WTC11 (cell line): Measurements from ENCODE around the gene IPPK. TPM values are rescaled to one million over a fixed set of nuclear protein-coding genes. Genes with fewer than 3 reads are reported as not detected.
A peak's percentile ranks its signal among the peaks of the same experiment; 100 is the strongest.

ENCODE experiments used
- ATAC-seq: fragments of 200-7000 bp; cut with Tn5 transposase; 2 replicates; pipeline ENCODE4 v1.10.0; 2021; ENCODE audit warnings: mild to moderate bottlenecking, moderate library complexity
- CTCF ChIA-PET: fragments of 300-600 bp; sonication (Branson Sonifier 250); formaldehyde crosslinking; loops from one replicate; lab custom pipeline; 2021; ENCODE audit warnings: antibody characterized with exemption; lab: Charles Lee
- POLR2A ChIA-PET: fragments of 350-600 bp; sonication (Branson Sonifier 250); formaldehyde crosslinking; loops from one replicate; lab custom pipeline; 2021; ENCODE audit warnings: antibody characterized with exemption; lab: Charles Lee
- DNase-seq: peaks from one replicate; pipeline ENCODE4 v3.0.0; 2021; ENCODE audit warnings: low spot score
- H3K27ac Mint-ChIP-seq: 2 replicates; pipeline ENCODE4 v1.8.0; 2021; ENCODE audit warnings: mixed read lengths
- H3K27me3 Mint-ChIP-seq: 2 replicates; pipeline ENCODE4 v1.8.0; 2021; ENCODE audit warnings: low read depth, mild to moderate bottlenecking, moderate library complexity, mixed read lengths
- H3K36me3 Mint-ChIP-seq: 2 replicates; pipeline ENCODE4 v1.8.0; 2021; ENCODE audit warnings: mixed read lengths
- H3K4me1 Mint-ChIP-seq: 2 replicates; pipeline ENCODE4 v1.8.0; 2022; ENCODE audit warnings: mixed read lengths
- H3K4me3 Mint-ChIP-seq: 2 replicates; pipeline ENCODE4 v1.8.0; 2021; ENCODE audit warnings: mild to moderate bottlenecking, moderate library complexity, mixed read lengths
- H3K9me3 Mint-ChIP-seq: 2 replicates; pipeline ENCODE4 v1.8.0; 2021; ENCODE audit warnings: mixed read lengths
- ATF3 ChIP-seq: sonication (generic); formaldehyde crosslinking; conservative IDR thresholded peaks from 2 replicates; pipeline ENCODE4 v1.8.1; 2022; ENCODE audit warnings: mild to moderate bottlenecking, missing genetic modification reagents
- E2F4 ChIP-seq: sonication (generic); formaldehyde crosslinking; IDR thresholded peaks from 2 replicates; pipeline ENCODE4 v1.8.1; 2022; ENCODE audit warnings: low read depth, mild to moderate bottlenecking, moderate library complexity, missing genetic modification reagents, borderline replicate concordance
- FOXJ3 ChIP-seq: sonication (generic); formaldehyde crosslinking; IDR thresholded peaks from 2 replicates; pipeline ENCODE4 v1.9.0; 2021; ENCODE audit warnings: missing genetic modification reagents, mild to moderate bottlenecking, borderline replicate concordance
- GABPB1 ChIP-seq: sonication (generic); formaldehyde crosslinking; IDR thresholded peaks from 2 replicates; pipeline ENCODE4 v1.8.1; 2023; ENCODE audit warnings: mild to moderate bottlenecking, missing genetic modification reagents
- IRF1 ChIP-seq: sonication (generic); formaldehyde crosslinking; IDR thresholded peaks from 2 replicates; pipeline ENCODE4 v1.8.0; 2023; ENCODE audit warnings: missing genetic modification reagents
- KAT7 ChIP-seq: sonication (generic); formaldehyde crosslinking; IDR thresholded peaks from 2 replicates; pipeline ENCODE4 v1.8.1; 2023; ENCODE audit warnings: missing genetic modification reagents, mild to moderate bottlenecking, borderline replicate concordance
- NFATC4 ChIP-seq: fragments of 250-450 bp; sonication (Bioruptor Pico); IDR thresholded peaks from 2 replicates; pipeline ENCODE4 v1.9.0; 2021; ENCODE audit warnings: mild to moderate bottlenecking
- PRDM15 ChIP-seq: sonication (generic); formaldehyde crosslinking; IDR thresholded peaks from 2 replicates; pipeline ENCODE4 v1.8.0; 2022; ENCODE audit warnings: missing genetic modification reagents
- PRRX2 ChIP-seq: fragments of 250-450 bp; sonication (Bioruptor Pico); IDR thresholded peaks from 2 replicates; pipeline ENCODE4 v1.8.0; 2021; ENCODE audit warnings: mild to moderate bottlenecking
- ZMAT4 ChIP-seq: fragments of 250-450 bp; sonication (Bioruptor Pico); IDR thresholded peaks from 2 replicates; pipeline ENCODE4 v1.9.0; 2021; ENCODE audit warnings: mild to moderate bottlenecking
- ZNF121 ChIP-seq: sonication (generic); formaldehyde crosslinking; IDR thresholded peaks from 2 replicates; pipeline ENCODE4 v1.8.0; 2023; ENCODE audit warnings: missing genetic modification reagents
- ZNF425 ChIP-seq: fragments of 250-450 bp; sonication (Bioruptor Pico); conservative IDR thresholded peaks from 2 replicates; pipeline ENCODE4 v1.9.0; 2021; ENCODE audit warnings: mild to moderate bottlenecking
- total RNA-seq: library from RNA; stranded (reverse); gene quantifications from 3 replicates; pipeline ENCODE4 v1.2.3, GENCODE V29; 2021

Gene IPPK
- total RNA-seq, 1 experiment from 2014 or later, result 8.6 TPM

GRCh38 chr9:92610470-92611420 lies 59.2 kb downstream of the IPPK start:
- H3K27ac Mint-ChIP-seq, result peak overlapping the region; percentile 89
- no peak for TF ChIP-seq PRDM15 (CRISPR knock-in tag)
- TF ChIP-seq ZNF121 (CRISPR knock-in tag), result no peak
- no peak for TF ChIP-seq ZNF425 (CRISPR knock-in tag)
- no peak for TF ChIP-seq FOXJ3
- no peak for TF ChIP-seq ZMAT4 (CRISPR knock-in tag)
- peaks cover 26% of the 10 kb centered on the region for H3K36me3 Mint-ChIP-seq
- no peaks in the 10 kb centered on the region; the same call in 1 of the 2 replicates for H3K9me3 Mint-ChIP-seq
- POLR2A ChIA-PET, result no interaction called here
- DNase-seq, result no peak
- CTCF ChIA-PET, result no interaction called here
- H3K4me1 Mint-ChIP-seq, result no peaks in the 10 kb centered on the region
- no peak overlapping the region for H3K4me3 Mint-ChIP-seq
- H3K27me3 Mint-ChIP-seq, result no peaks in the 10 kb centered on the region
- ATAC-seq, result no peak

GRCh38 chr9:92608909-92609445 lies 61.0 kb downstream of the IPPK start:
- no peaks in the 10 kb centered on the region for H3K4me1 Mint-ChIP-seq
- no peaks in the 10 kb centered on the region for H3K27me3 Mint-ChIP-seq
- peaks cover 13% of the 10 kb centered on the region for H3K9me3 Mint-ChIP-seq
- peaks cover 21% of the 10 kb centered on the region for H3K36me3 Mint-ChIP-seq
- TF ChIP-seq IRF1 (CRISPR knock-in tag) (no peak), PRRX2 (CRISPR knock-in tag) (no peak), E2F4 (CRISPR knock-in tag) (no peak), ATF3 (no peak), KAT7 (CRISPR knock-in tag) (no peak), GABPB1 (CRISPR knock-in tag) (no peak), NFATC4 (CRISPR knock-in tag) (no peak)
- DNase-seq (no peak), ATAC-seq (peak; percentile 66)
- H3K27ac Mint-ChIP-seq, result peak overlapping the region; percentile 49
- no peak overlapping the region for H3K4me3 Mint-ChIP-seq
- POLR2A ChIA-PET, result no interaction called here
- CTCF ChIA-PET, result interaction anchor here (1.0 to 1.2 kb wide), 3 partner anchors 107 to 470 kb away, joined by 3 to 6 read pairs (median 4); no protein-coding TSS in a partner anchor
